Measurements from ENCODE around the gene SELENON. TPM values are rescaled to one million over a fixed set of nuclear protein-coding genes. Genes with fewer than 3 reads are reported as not detected.

SELENON gene
- total RNA-seq, 1 experiment from 2014 or later = 90.9 TPM

DNA sequence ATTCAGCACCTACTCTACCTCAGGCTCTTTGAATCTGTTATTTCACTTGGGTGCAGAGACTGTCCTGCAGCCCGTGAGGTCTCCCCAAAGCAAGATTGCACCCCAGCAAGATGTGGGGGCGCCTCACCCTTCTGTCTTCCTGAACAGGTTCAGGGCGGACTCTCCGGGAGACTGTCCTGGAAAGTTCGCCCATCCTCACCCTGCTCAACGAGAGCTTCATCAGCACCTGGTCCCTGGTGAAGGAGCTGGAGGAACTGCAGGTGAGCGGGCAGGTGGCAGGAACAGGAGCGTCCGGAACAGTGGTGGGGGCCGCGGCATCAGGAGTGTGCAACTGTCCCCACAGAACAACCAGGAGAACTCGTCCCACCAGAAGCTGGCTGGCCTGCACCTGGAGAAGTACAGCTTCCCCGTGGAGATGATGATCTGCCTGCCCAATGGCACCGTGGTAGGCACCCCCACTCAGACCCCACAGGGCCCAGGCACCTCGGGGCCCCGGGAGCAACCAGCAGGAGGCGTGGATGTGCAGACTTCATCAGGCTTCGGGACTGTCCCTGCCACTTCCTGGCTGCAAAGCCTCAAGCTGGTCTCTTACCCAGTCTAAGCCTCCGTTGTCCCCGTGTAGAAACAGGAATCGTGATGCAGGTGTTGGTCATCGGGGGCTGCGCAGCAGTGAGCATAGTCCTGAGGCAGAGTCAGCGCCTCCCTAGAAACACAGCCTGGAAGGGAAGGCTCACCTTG, 13.9 kb downstream of the SELENON start:
- Histone ChIP-seq H2AK5ac (ENCODE audit: insufficient read length, low read length) (no peak overlapping the region), H4K91ac (ENCODE audit: insufficient read length, low read depth, low read length) (no peak overlapping the region), H3K9ac (ENCODE audit: extremely low read depth, insufficient read length, low read length) (no peak overlapping the region), H2BK12ac (ENCODE audit: insufficient read length, low read depth, low read length) (no peak overlapping the region), H3K4me2 (ENCODE audit: insufficient read depth, insufficient read length, low read length) (no peak overlapping the region), H3K23ac (ENCODE audit: insufficient read length, low read depth, low read length) (no peak overlapping the region), H2BK20ac (ENCODE audit: low read depth, low read length, poor library complexity, severe bottlenecking) (no peak overlapping the region), H3K79me2 (ENCODE audit: insufficient read depth, low read length) (no peaks in the 10 kb centered on the region), H3K27me3 (ENCODE audit: insufficient read depth, low read length) (no peaks in the 10 kb centered on the region), H3K4me1 (ENCODE audit: insufficient read depth, low read length) (no peaks in the 10 kb centered on the region; the same call in 1 of the 2 replicates), H3K14ac (ENCODE audit: insufficient read depth, low read length) (no peak overlapping the region), H4K8ac (replicated peaks; ENCODE audit: insufficient read length, low read depth, low read length) (no peak overlapping the region), H3K4ac (ENCODE audit: low read depth, low read length) (no peak overlapping the region), H3T11ph (ENCODE audit: low read length) (no peak overlapping the region), H3K56ac (ENCODE audit: insufficient read length, low read depth, low read length) (no peak overlapping the region), H2BK5ac (ENCODE audit: insufficient read length, low read length) (no peak overlapping the region), H4K20me1 (ENCODE audit: control insufficient read depth, insufficient read depth, insufficient read length) (peaks cover 3% of the 10 kb centered on the region), H3K23me2 (ENCODE audit: insufficient read length, low read depth, low read length, poor library complexity, severe bottlenecking) (no peaks in the 10 kb centered on the region), H2BK15ac (ENCODE audit: low read depth, low read length) (no peak overlapping the region), H3K18ac (ENCODE audit: insufficient read length, low read depth, low read length) (no peak overlapping the region), H3K9me3 (ENCODE audit: control insufficient read depth, low read depth, low read length) (no peaks in the 10 kb centered on the region), H3K27ac (ENCODE audit: insufficient read length, low read depth, low read length) (no peak overlapping the region), H2BK120ac (ENCODE audit: low read depth, low read length, poor library complexity, severe bottlenecking) (no peak overlapping the region), H2AFZ (ENCODE audit: low read length) (no peak overlapping the region), H3K79me1 (ENCODE audit: insufficient read depth, low read depth, low read length, poor library complexity, severe bottlenecking) (no peaks in the 10 kb centered on the region), H4K5ac (ENCODE audit: insufficient read length, low read depth, low read length) (no peak overlapping the region)
- no peak overlapping the region for H3K4me3 Mint-ChIP-seq
- DNase-seq = no peak
- H3K4me1 Mint-ChIP-seq = peaks cover 17 to 21% of the 10 kb centered on the region in 2 experiments
- TF ChIP-seq, protein P1, sequence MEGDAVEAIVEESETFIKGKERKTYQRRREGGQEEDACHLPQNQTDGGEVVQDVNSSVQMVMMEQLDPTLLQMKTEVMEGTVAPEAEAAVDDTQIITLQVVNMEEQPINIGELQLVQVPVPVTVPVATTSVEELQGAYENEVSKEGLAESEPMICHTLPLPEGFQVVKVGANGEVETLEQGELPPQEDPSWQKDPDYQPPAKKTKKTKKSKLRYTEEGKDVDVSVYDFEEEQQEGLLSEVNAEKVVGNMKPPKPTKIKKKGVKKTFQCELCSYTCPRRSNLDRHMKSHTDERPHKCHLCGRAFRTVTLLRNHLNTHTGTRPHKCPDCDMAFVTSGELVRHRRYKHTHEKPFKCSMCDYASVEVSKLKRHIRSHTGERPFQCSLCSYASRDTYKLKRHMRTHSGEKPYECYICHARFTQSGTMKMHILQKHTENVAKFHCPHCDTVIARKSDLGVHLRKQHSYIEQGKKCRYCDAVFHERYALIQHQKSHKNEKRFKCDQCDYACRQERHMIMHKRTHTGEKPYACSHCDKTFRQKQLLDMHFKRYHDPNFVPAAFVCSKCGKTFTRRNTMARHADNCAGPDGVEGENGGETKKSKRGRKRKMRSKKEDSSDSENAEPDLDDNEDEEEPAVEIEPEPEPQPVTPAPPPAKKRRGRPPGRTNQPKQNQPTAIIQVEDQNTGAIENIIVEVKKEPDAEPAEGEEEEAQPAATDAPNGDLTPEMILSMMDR (conservative IDR thresholded peaks at IDR 0.05) = no peak
- peaks cover 2% of the 10 kb centered on the region; the same call in 1 of the 2 replicates for H3K27me3 Mint-ChIP-seq (ENCODE audit: low read depth)
- no CpG with 5 or more reads among the region's 24 CpGs for WGBS (ENCODE audit: extremely low coverage, insufficient read length, low lambda C conversion rate)
- H3K27ac Mint-ChIP-seq = no peak overlapping the region
- peaks cover 12 to 47% (median 42%) of the 10 kb centered on the region in 3 experiments; a peak in 6 of 7 replicates for H3K36me3 Mint-ChIP-seq (ENCODE audit: insufficient read depth in 1 of 3, low read depth in 3 of 3)
- no peaks in the 10 kb centered on the region for H3K9me3 Mint-ChIP-seq

Measured in H9 (cell line).